Measurements from ENCODE around the gene ATF7.

GRCh38 chr12:53461591-53461990 is 164.6 kb downstream of the ATF7 start:
- TF ChIP-seq POLR2A (IDR thresholded peaks at IDR 0.05), result no peak
- no peak for TF ChIP-seq CTCF (IDR thresholded peaks at IDR 0.05)
- no peak for TF ChIP-seq POLR2AphosphoS5 (IDR thresholded peaks at IDR 0.05)
- no peak for TF ChIP-seq EP300 (IDR thresholded peaks at IDR 0.05; ENCODE audit: low read depth)
